C4-2B (cell line): Measurements from ENCODE around the gene SLC6A6.

ENCODE experiments used
- ZFX ChIP-seq: fragments of 450-650 bp; IDR thresholded peaks from 2 replicates; pipeline ENCODE4 v1.6.1; 2017
- TF ChIP-seq, protein P1 (sequence below): fragments of 450-650 bp; conservative IDR thresholded peaks from 2 replicates; pipeline ENCODE4 v1.5.1; 2017; ENCODE audit warnings: mild to moderate bottlenecking

DNA sequence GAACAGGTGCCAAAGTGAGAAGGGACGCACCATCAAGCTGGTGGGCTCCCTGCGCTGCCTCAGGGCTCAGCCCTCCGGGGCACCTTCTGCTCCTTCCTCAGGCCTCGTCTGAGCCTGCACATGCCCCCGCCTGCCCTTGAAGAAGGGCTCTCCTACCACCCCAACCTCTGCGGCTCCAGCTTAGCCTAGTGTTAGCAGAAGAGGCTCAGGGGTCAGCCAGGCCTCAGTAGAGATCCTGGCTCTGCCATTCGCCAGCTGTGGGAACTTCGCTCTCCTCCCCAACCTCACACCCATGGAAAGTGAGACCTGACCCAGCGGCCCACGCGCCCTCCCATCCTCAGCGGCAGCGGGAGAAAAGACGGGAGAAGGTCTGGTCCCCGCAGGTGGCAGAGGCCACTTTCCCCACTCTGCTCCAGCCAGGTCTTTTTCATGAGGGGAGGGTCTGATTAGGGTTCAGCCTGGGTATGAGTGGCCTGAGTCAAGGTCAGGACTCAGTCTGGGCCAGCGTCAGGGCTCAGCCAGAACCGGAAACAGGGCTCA, 129.5 kb downstream of the SLC6A6 start:
- TF ChIP-seq, protein P1, sequence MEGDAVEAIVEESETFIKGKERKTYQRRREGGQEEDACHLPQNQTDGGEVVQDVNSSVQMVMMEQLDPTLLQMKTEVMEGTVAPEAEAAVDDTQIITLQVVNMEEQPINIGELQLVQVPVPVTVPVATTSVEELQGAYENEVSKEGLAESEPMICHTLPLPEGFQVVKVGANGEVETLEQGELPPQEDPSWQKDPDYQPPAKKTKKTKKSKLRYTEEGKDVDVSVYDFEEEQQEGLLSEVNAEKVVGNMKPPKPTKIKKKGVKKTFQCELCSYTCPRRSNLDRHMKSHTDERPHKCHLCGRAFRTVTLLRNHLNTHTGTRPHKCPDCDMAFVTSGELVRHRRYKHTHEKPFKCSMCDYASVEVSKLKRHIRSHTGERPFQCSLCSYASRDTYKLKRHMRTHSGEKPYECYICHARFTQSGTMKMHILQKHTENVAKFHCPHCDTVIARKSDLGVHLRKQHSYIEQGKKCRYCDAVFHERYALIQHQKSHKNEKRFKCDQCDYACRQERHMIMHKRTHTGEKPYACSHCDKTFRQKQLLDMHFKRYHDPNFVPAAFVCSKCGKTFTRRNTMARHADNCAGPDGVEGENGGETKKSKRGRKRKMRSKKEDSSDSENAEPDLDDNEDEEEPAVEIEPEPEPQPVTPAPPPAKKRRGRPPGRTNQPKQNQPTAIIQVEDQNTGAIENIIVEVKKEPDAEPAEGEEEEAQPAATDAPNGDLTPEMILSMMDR, result no peak
- no peak for TF ChIP-seq ZFX
